Liver (tissue), 9 donors: Measurements from ENCODE around the gene CCDC116. TPM values are rescaled to one million over a fixed set of nuclear protein-coding genes. Genes with fewer than 3 reads are reported as not detected.

Experiments used
- DNase-seq: peaks from one replicate; pipeline ENCODE4 v3.0.0-alpha.2; 2017; ENCODE audit warnings: low spot score
- H3K27ac ChIP-seq, 2 donors: one replicate each; pipeline ENCODE4 v1.7.0; 2013; ENCODE audit warnings: inconsistent platforms in 2 of 2, low read length in 2 of 2, control low read depth in 1 of 2, low read depth in 1 of 2, mild to moderate bottlenecking in 1 of 2
- H3K27me3 ChIP-seq, 4 donors: one replicate each; pipeline versions ENCODE4 v1.6.1 to v1.7.0; 2013; ENCODE audit warnings: low read length in 3 of 4, inconsistent platforms in 1 of 4, mild to moderate bottlenecking in 1 of 4, moderate library complexity in 1 of 4; ENCODE audit not compliant: control insufficient read depth in 4 of 4, insufficient read depth in 4 of 4
- H3K36me3 ChIP-seq, 4 donors: one replicate each; pipeline versions ENCODE4 v1.6.1 to v1.7.0; 2013; ENCODE audit warnings: low read length in 3 of 4, mild to moderate bottlenecking in 3 of 4, low read depth in 1 of 4, moderate library complexity in 1 of 4; ENCODE audit not compliant: control insufficient read depth in 4 of 4, insufficient read depth in 3 of 4
- H3K4me1 ChIP-seq, 4 donors: one replicate each; pipeline versions ENCODE4 v1.6.1 to v1.7.0; 2013; ENCODE audit warnings: low read length in 3 of 4, mild to moderate bottlenecking in 3 of 4, moderate library complexity in 1 of 4; ENCODE audit not compliant: control insufficient read depth in 4 of 4, insufficient read depth in 4 of 4
- H3K4me3 ChIP-seq, 3 donors: one replicate each; pipeline versions ENCODE4 v1.6.1 to v1.7.0; 2013; ENCODE audit warnings: low read length in 3 of 3, control low read depth in 1 of 3, low read depth in 1 of 3, mild to moderate bottlenecking in 1 of 3
- H3K9ac ChIP-seq, 2 donors: one replicate each; pipeline ENCODE4 v1.7.0; 2013; ENCODE audit warnings: low read length in 2 of 2, mild to moderate bottlenecking in 2 of 2, moderate library complexity in 2 of 2, control low read depth in 1 of 2, low read depth in 1 of 2
- H3K9me3 ChIP-seq, 4 donors: one replicate each; pipeline versions ENCODE4 v1.6.1 to v1.7.0; 2013; ENCODE audit warnings: low read length in 3 of 4; ENCODE audit not compliant: control insufficient read depth in 4 of 4
- ATF3 ChIP-seq: IDR thresholded peaks from 2 replicates; pipeline ENCODE4 v1.6.1; 2016; ENCODE audit warnings: antibody characterized with exemption
- CTCF ChIP-seq: fragments of 150-350 bp; IDR thresholded peaks from 2 replicates; pipeline ENCODE4 v1.5.1; 2017; ENCODE audit warnings: improper control_type of control experiment, low read depth, low read length; ENCODE audit not compliant: missing input control
- EGR1 ChIP-seq, 2 donors: IDR thresholded peaks; 2 replicates each; pipeline ENCODE4 v1.6.1; 2016 to 2018; ENCODE audit warnings: antibody characterized with exemption in 2 of 2, low read depth in 2 of 2
- FOXA1 ChIP-seq: IDR thresholded peaks from 2 replicates; pipeline ENCODE4 v1.6.1; 2016; ENCODE audit warnings: antibody characterized with exemption
- FOXA2 ChIP-seq: IDR thresholded peaks from 2 replicates; pipeline ENCODE4 v1.6.1; 2016; ENCODE audit warnings: antibody characterized with exemption
- GABPA ChIP-seq, 2 donors: IDR thresholded peaks in 1 of 2; conservative IDR thresholded peaks in 1 of 2; 2 replicates each; pipeline ENCODE4 v1.6.1; 2016; ENCODE audit warnings: antibody characterized with exemption in 2 of 2, mild to moderate bottlenecking in 1 of 2, moderate library complexity in 1 of 2
- HNF4A ChIP-seq, 2 donors: conservative IDR thresholded peaks; 2 replicates each; pipeline ENCODE4 v1.6.1; 2016; ENCODE audit warnings: antibody characterized with exemption in 2 of 2, mild to moderate bottlenecking in 2 of 2
- HNF4G ChIP-seq: IDR thresholded peaks from 2 replicates; pipeline ENCODE4 v1.6.1; 2016; ENCODE audit warnings: antibody characterized with exemption
- JUND ChIP-seq, 2 donors: IDR thresholded peaks; 2 replicates each; pipeline ENCODE4 v1.6.1; 2016; ENCODE audit warnings: antibody characterized with exemption in 2 of 2
- MAX ChIP-seq: IDR thresholded peaks from 2 replicates; pipeline ENCODE4 v1.6.1; 2016; ENCODE audit warnings: antibody characterized with exemption
- NR2F2 ChIP-seq: IDR thresholded peaks from 2 replicates; pipeline ENCODE4 v1.6.1; 2016; ENCODE audit warnings: antibody characterized with exemption
- RAD21 ChIP-seq, 2 donors: IDR thresholded peaks; 2 replicates each; pipeline ENCODE4 v1.6.1; 2016; ENCODE audit warnings: antibody characterized with exemption in 2 of 2, mild to moderate bottlenecking in 2 of 2
- REST ChIP-seq: IDR thresholded peaks from 2 replicates; pipeline ENCODE4 v1.6.1; 2016; ENCODE audit warnings: antibody characterized with exemption, mild to moderate bottlenecking
- SP1 ChIP-seq: IDR thresholded peaks from 2 replicates; pipeline ENCODE4 v1.6.1; 2018; ENCODE audit warnings: antibody characterized with exemption, mild to moderate bottlenecking
- TAF1 ChIP-seq: conservative IDR thresholded peaks from 2 replicates; pipeline ENCODE4 v1.6.1; 2016; ENCODE audit warnings: antibody characterized with exemption, mild to moderate bottlenecking
- ZBTB33 ChIP-seq: IDR thresholded peaks from 2 replicates; pipeline ENCODE4 v1.6.1; 2016; ENCODE audit warnings: antibody characterized with exemption
- WGBS: extraction: QIAGEN DNeasy Blood & Tissue Kit; methylation state at CpG from one replicate; pipeline ENCODE4 v1.1.7; 2013; 5-methylcytosine and 5-hydroxymethylcytosine counted together
- polyA plus RNA-seq, 2 donors: library from polyadenylated mRNA; stranded (reverse) in 1 of 2; unstranded in 1 of 2; fragments of 200-250 nt in 1 of 2; fragments of >200 nt in 1 of 2; fragmentation: Nextera tagmentation in 1 of 2; extraction: Ambion mirVana in 1 of 2; gene quantifications; one replicate each; pipeline versions ENCODE4 v1.2.1 to v1.2.3, GENCODE V29; 2013 to 2015
- total RNA-seq, 2 donors: library from RNA; depleted of rRNA; stranded (reverse); fragments of >200 nt; gene quantifications; one replicate each; pipeline ENCODE4 v1.2.3, GENCODE V29; 2014
- donor health status: healthy.
- donor health status: healthy.
- donor health status: healthy.
- donor health status: healthy.
- donor health status: healthy.

Gene CCDC116
- total and polyA plus RNA-seq, 4 donors: 0.05 to 0.08 (median 0.05) TPM; not detected in 1

GRCh38 chr22:21682385-21683175 is 50.0 kb downstream of the CCDC116 start:
- H3K27ac ChIP-seq: no peak overlapping the region
- no peaks in the 10 kb centered on the region for H3K27me3 ChIP-seq
- H3K4me3 ChIP-seq: no peak overlapping the region
- peaks cover 8 to 48% (median 21%) of the 10 kb centered on the region in 4 donors for H3K36me3 ChIP-seq
- TF ChIP-seq JUND (IDR thresholded peaks at IDR 0.05): no peak
- TF ChIP-seq NR2F2: no peak
- TF ChIP-seq EGR1 (IDR thresholded peaks at IDR 0.05; ENCODE audit: low read depth in 2 of 2): no peak
- TF ChIP-seq RAD21 (IDR thresholded peaks at IDR 0.05): no peak
- TF ChIP-seq GABPA (IDR thresholded peaks at IDR 0.05 in 1 of 2, conservative IDR thresholded peaks at IDR 0.05 in 1 of 2): no peak
- TF ChIP-seq REST: no peak
- no peak for TF ChIP-seq SP1
- TF ChIP-seq ZBTB33: no peak
- TF ChIP-seq MAX: no peak
- TF ChIP-seq FOXA1: no peak
- TF ChIP-seq ATF3: no peak
- TF ChIP-seq CTCF: no peak
- TF ChIP-seq FOXA2: no peak
- no peak for TF ChIP-seq HNF4G
- TF ChIP-seq TAF1: no peak
- TF ChIP-seq HNF4A (conservative IDR thresholded peaks at IDR 0.05): no peak
- no peaks in the 10 kb centered on the region for H3K9me3 ChIP-seq
- no peak for DNase-seq
- WGBS: 96% methylated on average over 20 of the region's 20 CpGs
- no peak overlapping the region for H3K9ac ChIP-seq
- peaks cover 2 to 5% (median 4%) of the 10 kb centered on the region in 4 donors for H3K4me1 ChIP-seq
